Measurements from ENCODE around the gene SMOC2.

SMOC2 gene

GRCh38 chr6:168495636-168496035 is 54.7 kb downstream of the SMOC2 start:
- TF ChIP-seq, protein P1, sequence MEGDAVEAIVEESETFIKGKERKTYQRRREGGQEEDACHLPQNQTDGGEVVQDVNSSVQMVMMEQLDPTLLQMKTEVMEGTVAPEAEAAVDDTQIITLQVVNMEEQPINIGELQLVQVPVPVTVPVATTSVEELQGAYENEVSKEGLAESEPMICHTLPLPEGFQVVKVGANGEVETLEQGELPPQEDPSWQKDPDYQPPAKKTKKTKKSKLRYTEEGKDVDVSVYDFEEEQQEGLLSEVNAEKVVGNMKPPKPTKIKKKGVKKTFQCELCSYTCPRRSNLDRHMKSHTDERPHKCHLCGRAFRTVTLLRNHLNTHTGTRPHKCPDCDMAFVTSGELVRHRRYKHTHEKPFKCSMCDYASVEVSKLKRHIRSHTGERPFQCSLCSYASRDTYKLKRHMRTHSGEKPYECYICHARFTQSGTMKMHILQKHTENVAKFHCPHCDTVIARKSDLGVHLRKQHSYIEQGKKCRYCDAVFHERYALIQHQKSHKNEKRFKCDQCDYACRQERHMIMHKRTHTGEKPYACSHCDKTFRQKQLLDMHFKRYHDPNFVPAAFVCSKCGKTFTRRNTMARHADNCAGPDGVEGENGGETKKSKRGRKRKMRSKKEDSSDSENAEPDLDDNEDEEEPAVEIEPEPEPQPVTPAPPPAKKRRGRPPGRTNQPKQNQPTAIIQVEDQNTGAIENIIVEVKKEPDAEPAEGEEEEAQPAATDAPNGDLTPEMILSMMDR (IDR thresholded peaks at IDR 0.05; ENCODE audit: borderline replicate concordance, control extremely low read depth, extremely low read depth, insufficient read depth, missing control alignments) = no peak
- no peak for DNase-seq (ENCODE audit: low spot score)
- in situ Hi-C loops (cut with MboI; ENCODE audit: low sequenced_read_pairs, unreplicated experiment) = no loop called here

DNA sequence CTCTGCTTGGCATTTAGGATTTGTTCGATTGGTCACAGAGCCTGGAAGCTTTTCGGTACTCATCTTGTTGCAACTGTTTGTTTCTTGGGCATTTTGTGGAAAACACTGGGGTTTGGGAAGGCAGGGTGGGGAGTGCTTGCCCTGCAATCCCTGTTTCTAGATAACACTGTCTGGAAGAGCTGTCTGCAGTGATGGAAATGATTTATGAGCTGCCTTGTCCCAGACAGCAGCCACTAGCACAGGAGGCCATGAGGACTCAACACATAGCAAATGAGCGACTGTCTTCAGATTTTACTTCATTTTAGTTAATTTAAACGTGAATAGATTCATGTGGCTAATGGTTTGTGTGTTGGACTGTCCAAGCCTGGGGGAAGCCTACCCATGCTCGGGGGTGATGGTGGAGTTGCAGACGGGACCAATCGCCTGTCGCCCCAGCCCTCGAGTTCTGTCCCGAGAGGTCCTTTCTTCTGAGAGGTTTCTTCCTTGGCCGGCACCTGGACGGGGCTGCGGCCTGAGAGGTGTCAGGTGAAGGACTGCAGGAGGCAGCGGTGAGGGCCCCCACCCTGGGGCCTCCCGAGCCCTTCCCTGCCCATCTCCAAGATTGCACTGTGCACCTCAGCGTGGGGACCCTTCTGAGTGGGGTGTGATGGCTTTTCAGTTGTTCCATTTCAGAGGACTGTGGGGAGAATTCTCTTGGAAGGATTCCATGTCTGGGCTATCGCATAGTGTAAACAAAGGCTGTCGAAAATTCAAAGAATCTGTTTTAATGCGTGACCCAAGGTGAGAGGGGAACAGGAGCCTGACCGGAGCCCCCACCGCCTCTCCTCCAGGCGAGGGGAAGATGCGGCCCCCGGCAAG is 55.4 kb downstream of the SMOC2 start:
- TF ChIP-seq, protein P1 (IDR thresholded peaks at IDR 0.05; ENCODE audit: borderline replicate concordance, control extremely low read depth, extremely low read depth, insufficient read depth, missing control alignments) = no peak
- DNase-seq (ENCODE audit: low spot score) = no peak
- in situ Hi-C loops (cut with MboI; ENCODE audit: low sequenced_read_pairs, unreplicated experiment) = no loop called here

- DNase-seq (ENCODE audit: low spot score) = no peak
- TF ChIP-seq, protein P1 (IDR thresholded peaks at IDR 0.05; ENCODE audit: borderline replicate concordance, control extremely low read depth, extremely low read depth, insufficient read depth, missing control alignments) = no peak
- in situ Hi-C loops (cut with MboI; ENCODE audit: low sequenced_read_pairs, unreplicated experiment) = no loop called here
These were observed 56.0 kb downstream of the SMOC2 start for GRCh38 chr6:168496997-168497331.

DNA sequence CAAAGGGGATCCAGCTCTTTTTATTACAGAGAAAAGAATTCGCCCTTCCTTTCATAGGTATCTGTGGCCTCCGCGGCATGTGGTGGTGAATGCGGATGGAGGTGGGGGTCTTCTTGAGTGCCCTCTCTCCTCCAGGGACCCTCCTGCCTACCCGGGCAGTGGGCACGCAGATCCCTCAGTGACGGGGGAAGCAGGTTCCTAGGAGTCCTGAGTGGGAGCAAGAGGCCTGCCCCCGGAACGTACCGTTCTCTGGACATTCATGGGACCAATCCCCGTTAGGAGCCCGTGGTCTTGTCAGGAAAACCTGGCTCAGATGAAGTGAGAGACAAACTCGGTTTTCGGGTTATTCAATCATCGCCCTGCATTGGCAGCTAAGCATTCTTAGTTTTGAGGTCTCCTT is 56.4 kb downstream of the SMOC2 start:
- in situ Hi-C loops (cut with MboI; ENCODE audit: low sequenced_read_pairs, unreplicated experiment) = no loop called here
- TF ChIP-seq, protein P1 (IDR thresholded peaks at IDR 0.05; ENCODE audit: borderline replicate concordance, control extremely low read depth, extremely low read depth, insufficient read depth, missing control alignments) = no peak
- no peak for DNase-seq (ENCODE audit: low spot score)

DNA sequence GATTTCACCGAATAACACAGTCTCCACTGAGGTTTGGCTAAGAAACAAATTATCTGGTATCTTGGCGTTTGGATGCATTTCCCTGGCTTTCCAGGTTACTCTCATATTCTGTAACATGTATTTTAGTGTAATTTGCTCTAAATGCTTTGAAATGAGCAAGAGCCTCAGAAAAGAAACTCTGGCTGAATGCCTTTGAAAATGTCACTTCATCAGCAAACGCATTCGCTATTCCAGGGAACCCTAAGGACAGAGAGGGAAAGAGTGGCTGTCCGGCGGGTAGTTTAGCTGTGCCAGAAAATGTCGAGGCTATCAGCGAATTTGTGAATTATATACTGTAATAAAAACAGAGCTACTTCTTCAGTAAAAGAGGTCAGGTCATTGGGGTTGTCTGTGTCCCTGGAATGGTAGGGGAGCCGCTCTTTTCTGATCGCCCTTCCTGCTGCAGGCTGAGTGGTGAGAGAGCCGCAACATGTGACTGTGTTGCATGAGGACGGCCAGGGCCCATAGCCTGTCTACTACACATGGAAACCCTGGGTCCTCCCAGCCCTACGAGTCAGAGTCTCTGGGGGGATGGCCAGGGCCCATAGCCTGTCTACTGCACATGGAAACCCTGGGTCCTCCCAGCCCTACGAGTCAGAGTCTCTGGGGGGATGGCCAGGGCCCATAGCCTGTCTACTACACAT is 57.3 kb downstream of the SMOC2 start:
- DNase-seq (ENCODE audit: low spot score) = no peak
- in situ Hi-C loops (cut with MboI; ENCODE audit: low sequenced_read_pairs, unreplicated experiment) = no loop called here
- TF ChIP-seq, protein P1 (IDR thresholded peaks at IDR 0.05; ENCODE audit: borderline replicate concordance, control extremely low read depth, extremely low read depth, insufficient read depth, missing control alignments) = no peak

DNA sequence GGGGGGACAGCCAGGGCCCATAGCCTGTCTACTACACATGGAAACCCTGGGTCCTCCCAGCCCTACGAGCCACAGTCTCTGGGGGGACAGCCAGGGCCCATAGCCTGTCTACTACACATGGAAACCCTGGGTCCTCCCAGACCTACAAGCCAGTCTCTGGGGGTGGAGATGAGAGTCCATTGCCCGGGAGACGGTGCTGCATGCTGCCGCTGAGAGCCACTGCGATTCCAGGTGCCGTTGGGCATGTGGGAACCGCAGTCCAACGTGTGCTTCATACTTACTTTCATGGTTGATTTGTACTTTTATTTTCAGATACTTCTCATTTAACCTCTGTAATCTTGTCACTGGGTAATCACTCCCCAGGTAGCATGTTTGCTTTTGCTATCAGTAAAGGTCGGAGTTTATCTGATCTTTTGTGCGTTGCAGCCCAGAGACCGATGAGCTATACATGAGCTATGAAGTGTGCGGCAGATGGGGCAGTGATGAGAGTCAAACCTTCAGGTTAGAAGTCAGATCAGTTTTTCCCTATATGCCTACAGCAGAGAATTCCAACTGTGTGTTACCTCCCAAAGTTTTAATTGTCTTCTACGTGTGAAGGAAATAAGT is 58.2 kb downstream of the SMOC2 start:
- in situ Hi-C loops (cut with MboI; ENCODE audit: low sequenced_read_pairs, unreplicated experiment) = no loop called here
- TF ChIP-seq, protein P1 (IDR thresholded peaks at IDR 0.05; ENCODE audit: borderline replicate concordance, control extremely low read depth, extremely low read depth, insufficient read depth, missing control alignments) = no peak

More for the DNA sequence above, 58.2 kb downstream of the SMOC2 start:
- no peak for DNase-seq (ENCODE audit: low spot score)
